ENCODE measurements around the gene IDH3B.
A peak's percentile ranks its signal among the peaks of the same experiment; 100 is the strongest.

The IDH3B gene

DNA sequence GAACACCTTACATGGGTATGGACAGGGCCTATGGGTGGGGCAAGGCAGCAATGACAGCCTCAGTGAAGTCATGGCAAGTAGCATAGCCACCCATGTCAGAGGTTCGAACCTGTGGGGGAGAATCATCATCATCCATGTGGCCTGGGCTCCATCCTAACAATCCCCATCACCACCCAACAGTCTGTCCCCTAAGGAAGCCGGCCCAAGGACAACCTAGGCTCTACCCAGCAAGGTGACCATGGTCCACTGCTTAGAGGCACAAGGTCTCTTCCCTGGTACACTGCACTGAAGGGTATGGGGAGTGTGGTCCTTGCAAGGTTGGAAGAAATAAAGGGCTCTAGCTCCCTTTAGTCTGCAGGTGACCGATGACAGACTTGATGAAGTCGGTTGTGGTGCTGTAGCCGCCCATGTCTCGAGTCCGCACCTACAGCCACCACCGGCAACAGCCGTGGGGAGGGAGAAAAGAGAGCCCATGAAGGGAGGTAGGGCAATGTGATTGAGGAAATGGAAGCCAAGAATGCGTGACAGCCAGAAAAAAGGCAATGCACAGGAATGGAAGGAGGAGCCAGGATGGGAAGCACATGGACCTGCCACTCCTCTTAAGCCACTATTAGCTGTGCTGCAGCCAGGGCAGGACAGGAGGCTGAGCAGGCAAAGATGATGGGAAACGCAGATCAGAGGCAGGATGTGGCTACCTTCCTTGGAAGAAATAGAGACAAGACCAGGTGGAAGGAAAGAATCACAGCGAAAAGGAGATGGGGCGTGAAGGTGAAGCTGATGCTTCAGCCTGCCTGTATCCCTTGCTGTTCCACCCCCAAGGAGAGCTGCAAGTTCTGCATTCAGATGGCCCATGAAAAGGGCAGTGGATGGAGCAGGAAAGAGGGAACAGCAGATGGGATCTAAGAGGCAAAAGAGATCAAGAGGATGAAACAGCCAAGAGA is 5.3 kb downstream of the IDH3B start:
- no peak for DNase-seq (ENCODE audit: low read depth in 2 of 3, low spot score in 2 of 3)

GRCh38 chr20:2657674-2658073 is 6.3 kb downstream of the IDH3B start:
- no peak for DNase-seq (ENCODE audit: low read depth in 2 of 3, low spot score in 2 of 3)

GRCh38 chr20:2657241-2657640 is 6.8 kb downstream of the IDH3B start:
- no peak for DNase-seq (ENCODE audit: low read depth in 2 of 3, low spot score in 2 of 3)

GRCh38 chr20:2656471-2657117 is 7.4 kb downstream of the IDH3B start:
- no peak for DNase-seq (ENCODE audit: low read depth in 2 of 3, low spot score in 2 of 3)

DNA sequence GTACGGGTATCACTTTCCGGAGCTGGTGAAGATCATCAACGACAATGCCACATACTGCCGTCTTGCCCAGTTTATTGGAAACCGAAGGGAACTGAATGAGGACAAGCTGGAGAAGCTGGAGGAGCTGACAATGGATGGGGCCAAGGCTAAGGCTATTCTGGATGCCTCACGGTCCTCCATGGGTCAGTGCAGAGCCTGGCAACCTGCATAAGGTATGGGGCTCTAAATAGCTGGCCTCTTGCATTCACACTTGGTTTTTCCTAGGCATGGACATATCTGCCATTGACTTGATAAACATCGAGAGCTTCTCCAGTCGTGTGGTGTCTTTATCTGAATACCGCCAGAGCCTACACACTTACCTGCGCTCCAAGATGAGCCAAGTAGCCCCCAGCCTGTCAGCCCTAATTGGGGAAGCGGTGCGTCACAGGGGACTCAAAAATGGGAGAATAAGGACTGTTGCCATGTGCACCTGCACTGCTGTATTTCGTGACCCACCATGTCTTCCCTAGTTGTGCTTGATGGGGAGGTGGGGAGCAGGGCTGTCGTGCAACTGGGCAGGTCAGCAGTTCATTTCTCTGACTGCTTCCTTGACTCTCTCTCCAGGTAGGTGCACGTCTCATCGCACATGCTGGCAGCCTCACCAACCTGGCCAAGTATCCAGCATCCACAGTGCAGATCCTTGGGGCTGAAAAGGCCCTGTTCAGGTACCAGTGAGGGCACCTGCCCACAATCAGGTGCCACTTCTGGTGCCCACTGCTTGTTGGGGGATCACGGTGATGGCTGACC is 8.5 kb downstream of the IDH3B start:
- DNase-seq (ENCODE audit: low read depth in 2 of 3, low spot score in 2 of 3), result no peak

- no peak for DNase-seq (ENCODE audit: low read depth in 2 of 3, low spot score in 2 of 3)
Measured at GRCh38 chr20:2654831-2655230, 9.2 kb downstream of the IDH3B start.

DNA sequence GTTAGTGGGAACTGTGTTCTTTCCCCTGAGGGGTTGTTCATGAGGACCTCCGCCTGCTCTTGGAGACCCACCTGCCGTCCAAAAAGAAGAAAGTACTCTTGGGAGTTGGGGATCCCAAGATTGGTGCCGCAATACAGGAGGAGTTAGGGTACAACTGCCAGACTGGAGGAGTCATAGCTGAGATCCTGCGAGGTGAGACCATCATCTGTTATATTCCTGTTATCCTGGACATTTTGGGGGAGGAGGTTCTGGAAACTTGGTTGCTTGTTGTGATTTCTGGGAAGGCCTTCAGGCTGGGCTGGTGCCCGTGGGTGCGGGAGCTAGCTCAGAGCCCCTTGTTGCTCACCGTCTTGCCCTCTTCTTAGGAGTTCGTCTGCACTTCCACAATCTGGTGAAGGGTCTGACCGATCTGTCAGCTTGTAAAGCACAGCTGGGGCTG is 9.6 kb downstream of the IDH3B start:
- no peak for DNase-seq (ENCODE audit: low read depth in 2 of 3, low spot score in 2 of 3)

GRCh38 chr20:2653556-2654383 is 10.2 kb downstream of the IDH3B start:
- DNase-seq (ENCODE audit: low read depth in 2 of 3, low spot score in 2 of 3), result no peak

GRCh38 chr20:2652724-2653555 is 11.1 kb downstream of the IDH3B start:
- DNase-seq (ENCODE audit: low read depth in 2 of 3, low spot score in 2 of 3), result no peak

GRCh38 chr20:2651772-2652723 is 12.0 kb downstream of the IDH3B start, which contains the start of gene NOP56:
TSS of gene NOP56 (plus strand) at chr20:2652632. CDS start at chr20:2652661, 29 bp downstream.
- peak; percentile 90 to 95 (median 94) for DNase-seq (ENCODE audit: low read depth in 2 of 3, low spot score in 2 of 3)

DNA sequence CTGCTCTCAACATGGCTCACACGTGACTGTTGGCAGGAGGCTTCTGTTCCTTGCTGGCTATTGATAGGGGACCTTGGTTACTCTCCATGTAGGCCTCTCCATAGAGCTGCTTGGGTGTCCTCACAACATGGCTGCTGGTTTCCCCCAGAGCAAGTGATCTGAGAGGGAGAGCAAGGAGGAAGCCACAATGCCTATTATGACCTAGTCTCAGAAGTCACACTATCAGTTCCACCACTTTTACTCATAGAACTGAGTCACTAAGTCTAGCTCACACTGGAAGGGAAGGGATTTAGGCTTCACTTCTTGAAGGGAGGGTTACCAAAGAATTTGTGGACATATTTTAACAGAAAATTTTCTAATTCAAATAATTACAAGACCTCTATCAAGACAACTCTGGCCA is 20.3 kb downstream of the IDH3B start:
- no peak for DNase-seq (ENCODE audit: low read depth in 2 of 3, low spot score in 2 of 3)

- DNase-seq (ENCODE audit: low read depth in 2 of 3, low spot score in 2 of 3), result no peak
Measured at GRCh38 chr20:2640899-2641298, 23.1 kb downstream of the IDH3B start.

GRCh38 chr20:2640260-2640659 is 23.8 kb downstream of the IDH3B start:
- DNase-seq (ENCODE audit: low read depth in 2 of 3, low spot score in 2 of 3), result no peak

DNA sequence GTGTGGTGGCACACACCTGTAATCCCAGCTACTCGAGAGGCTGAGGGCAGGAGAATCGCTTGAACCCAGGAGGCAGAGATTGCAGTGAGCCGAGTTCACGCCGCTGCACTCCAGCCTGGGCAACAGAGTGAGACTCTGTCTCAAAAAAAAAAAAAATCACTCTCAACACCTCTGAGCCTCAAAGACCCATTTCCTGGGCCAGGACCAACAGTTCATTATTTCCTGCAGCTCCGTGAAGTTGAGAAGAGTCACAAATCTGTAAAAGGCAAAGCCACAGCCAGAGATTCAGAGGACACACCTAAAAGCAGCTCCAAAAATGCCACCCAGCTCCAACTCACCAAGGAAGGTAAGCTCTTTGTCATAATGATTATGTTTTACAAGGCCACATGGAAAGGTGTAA is 26.8 kb downstream of the IDH3B start:
- no peak for DNase-seq (ENCODE audit: low read depth in 2 of 3, low spot score in 2 of 3)

DNA sequence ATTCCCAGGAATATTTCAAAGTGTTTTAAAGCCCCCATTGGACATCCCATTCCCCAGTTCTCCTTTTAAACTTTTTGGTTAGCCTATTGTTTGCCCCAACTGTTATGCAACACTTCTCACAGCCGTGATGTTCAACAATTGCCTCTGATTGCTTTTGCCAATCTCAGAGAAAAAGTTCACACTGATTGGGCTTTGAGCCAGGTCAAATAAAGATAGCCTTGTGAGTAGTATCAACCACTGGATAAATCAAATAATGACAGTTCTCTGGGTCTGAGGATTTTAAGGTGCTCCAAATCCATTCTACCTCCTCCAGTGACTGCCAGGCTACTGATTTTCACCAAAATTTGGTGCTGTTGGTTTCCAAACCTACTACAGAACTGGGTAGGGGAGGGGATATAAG is 30.6 kb downstream of the IDH3B start:
- no peak for DNase-seq (ENCODE audit: low read depth in 2 of 3, low spot score in 2 of 3)

GRCh38 chr20:2631228-2631627 is 32.8 kb downstream of the IDH3B start:
- DNase-seq (ENCODE audit: low read depth in 2 of 3, low spot score in 2 of 3), result no peak

GRCh38 chr20:2626853-2627541 is 37.0 kb downstream of the IDH3B start:
- no peak for DNase-seq (ENCODE audit: low read depth in 2 of 3, low spot score in 2 of 3)

DNA sequence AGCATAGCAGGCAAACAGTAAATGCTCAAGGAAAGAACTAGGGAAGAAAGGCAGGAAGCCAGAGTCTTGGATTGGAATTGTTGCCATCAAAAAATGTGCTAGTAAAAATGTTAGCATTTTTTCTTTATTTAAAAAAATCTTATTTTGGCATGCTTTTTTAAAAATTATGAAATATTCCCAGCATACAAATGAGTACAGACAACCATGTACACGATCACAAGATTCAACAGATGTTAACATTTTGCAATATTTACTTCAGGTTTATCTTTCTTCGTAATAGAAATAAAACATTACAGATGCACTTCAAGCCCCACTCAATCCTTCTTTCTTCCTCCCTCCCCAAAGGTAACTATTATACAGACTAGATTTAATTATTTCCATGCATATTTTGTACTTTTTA is 39.0 kb downstream of the IDH3B start:
- DNase-seq (ENCODE audit: low read depth in 2 of 3, low spot score in 2 of 3), result no peak
